ENCODE data around the gene GRPEL1.

- TF ChIP-seq SOX6 (IDR thresholded peaks at IDR 0.05), result no peak
- no peak; the same call in 1 of the 2 replicates for TF ChIP-seq SOX6 (CRISPR knock-in tag; IDR thresholded peaks at IDR 0.05)
- no peak for TF ChIP-seq BRD4 (CRISPR knock-in tag; IDR thresholded peaks at IDR 0.05)
- TF ChIP-seq ZNF317 (CRISPR knock-in tag; IDR thresholded peaks at IDR 0.05), result no peak
Measured at GRCh38 chr4:7042503-7043283, 25.2 kb downstream of the GRPEL1 start.

All from HepG2 (cell line).